ENCODE measurements around the gene PAX6.

The PAX6 gene

DNA sequence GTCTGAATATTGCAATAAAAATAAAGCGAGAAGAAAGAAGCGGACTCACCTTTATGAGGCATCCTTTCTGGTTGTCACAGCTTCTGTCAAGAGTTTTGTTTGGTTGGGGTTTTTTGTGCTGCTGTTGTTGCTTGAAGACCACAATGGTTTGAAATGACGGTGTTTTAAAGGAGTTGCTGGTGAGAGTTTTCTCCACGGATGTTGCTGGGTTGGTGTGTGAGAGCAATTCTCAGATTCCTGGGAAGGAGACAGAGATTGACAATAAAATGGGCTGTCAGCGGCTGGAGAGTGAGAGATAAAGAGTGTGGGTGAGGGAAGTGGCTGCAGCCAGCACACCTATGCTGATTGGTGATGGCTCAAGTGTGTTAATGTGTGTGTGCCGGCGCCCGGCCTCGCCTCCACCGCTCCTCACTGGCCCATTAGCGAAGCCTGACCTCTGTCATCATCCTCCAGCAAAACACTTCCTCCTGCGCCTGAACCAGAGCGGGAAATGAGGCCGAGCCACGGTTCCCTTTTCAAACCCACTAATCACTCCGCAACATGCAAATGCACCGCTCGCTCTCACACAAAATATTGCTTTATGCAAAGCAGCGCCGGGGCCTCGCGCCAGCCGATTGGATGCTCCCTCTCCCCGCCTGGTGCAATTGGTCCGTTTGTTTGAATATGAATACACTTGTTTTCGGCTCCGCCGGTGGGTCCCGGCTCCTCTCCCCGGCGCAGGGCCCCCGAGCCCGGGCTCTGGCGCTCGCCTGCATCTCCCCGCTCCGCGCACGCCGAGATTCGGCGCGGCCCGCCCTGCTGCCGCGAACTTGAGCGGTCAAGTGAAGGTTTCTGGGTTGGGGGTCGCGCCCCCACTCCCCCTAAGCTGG is at the start of gene PAX6:
Gene PAX6, minus strand, starts transcription at position 544 of the 869 bp plus-strand sequence. CDS start 4,911 bp downstream, outside the sequence.
- DNase-seq (ENCODE audit: low spot score): peak; percentile 81

GRCh38 chr11:31860391-31860790 is 49.3 kb upstream of the PAX6 start:
- DNase-seq (ENCODE audit: low spot score): no peak

DNA sequence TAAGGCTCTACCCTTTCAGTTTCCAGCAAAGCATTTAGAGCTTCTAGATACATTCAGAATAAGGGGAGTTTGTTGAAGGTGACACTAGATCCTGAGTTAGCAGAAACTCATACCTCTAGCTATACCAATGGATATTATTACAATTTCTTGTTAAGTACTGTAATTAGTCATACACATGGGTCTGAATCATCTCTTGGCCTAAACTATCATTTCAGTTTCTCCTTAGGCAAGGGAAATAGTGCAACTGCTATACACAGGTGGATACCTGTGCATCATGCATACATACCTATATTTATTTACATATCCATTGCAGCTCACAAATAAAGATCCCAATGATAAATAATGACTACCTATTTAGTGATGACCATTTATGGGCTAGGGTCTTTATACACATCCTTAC is 45.1 kb upstream of the PAX6 start:
- DNase-seq (ENCODE audit: low spot score): no peak

GRCh38 chr11:31855466-31855865 is 44.3 kb upstream of the PAX6 start:
- DNase-seq (ENCODE audit: low spot score): no peak

GRCh38 chr11:31850365-31850764 is 39.2 kb upstream of the PAX6 start:
- no peak for DNase-seq (ENCODE audit: low spot score)

DNA sequence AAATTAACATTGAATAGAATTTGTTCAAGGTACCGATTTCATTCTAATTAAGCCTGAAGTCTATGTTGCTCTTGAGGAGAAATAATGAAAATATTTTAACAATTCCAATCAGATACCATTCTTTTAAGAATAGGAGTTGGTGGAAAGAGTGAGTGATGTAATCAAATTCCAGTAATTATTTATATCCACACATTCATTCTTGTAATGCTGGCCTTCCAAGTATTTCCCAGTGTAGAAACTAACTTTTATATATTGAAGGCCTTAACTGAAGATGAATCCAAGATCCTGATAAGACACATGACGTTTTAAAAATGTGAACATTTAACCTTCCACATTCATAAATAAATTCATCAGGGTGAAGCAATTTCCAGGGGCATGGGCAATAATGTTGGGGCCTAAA is 36.6 kb upstream of the PAX6 start:
- no peak for DNase-seq (ENCODE audit: low spot score)

DNA sequence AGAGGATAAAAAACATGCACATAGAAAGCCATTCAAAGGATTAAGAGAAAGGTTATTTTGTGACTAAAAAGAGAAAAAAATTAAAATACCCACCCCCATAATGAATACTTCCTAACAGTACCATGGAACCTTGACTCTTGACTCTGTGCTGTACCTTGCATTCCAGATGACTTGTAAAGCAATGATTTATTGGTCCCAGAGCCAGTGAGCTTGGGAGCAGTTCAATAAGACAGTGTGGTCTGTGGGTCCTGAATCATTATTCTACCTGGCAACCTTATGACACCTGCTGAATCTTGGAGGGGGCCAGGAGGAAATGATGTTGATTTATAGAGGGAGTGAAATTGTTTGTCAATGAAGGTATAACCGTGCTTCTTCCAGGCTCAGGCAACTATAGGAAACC is 34.2 kb upstream of the PAX6 start:
- DNase-seq (ENCODE audit: low spot score): no peak

DNA sequence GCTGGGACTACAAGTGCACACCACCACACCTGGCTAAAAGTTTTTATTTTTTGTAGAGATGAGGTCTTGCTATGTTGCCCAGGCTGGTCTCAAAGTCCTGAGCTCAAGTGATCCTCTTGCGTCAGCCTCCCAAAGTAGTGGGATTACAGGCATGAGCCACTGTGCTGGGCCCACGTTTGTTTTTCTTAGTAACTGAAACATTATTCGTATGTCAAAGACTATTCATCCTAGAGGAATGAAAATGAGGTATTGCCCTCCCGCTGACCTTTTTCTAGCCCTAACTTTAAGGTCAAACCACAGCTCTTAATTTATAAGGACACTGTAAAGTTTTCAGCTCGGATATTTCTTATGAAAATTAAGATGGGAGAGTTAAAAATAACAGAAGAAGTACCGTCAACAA is 33.2 kb upstream of the PAX6 start:
- DNase-seq (ENCODE audit: low spot score): no peak

DNA sequence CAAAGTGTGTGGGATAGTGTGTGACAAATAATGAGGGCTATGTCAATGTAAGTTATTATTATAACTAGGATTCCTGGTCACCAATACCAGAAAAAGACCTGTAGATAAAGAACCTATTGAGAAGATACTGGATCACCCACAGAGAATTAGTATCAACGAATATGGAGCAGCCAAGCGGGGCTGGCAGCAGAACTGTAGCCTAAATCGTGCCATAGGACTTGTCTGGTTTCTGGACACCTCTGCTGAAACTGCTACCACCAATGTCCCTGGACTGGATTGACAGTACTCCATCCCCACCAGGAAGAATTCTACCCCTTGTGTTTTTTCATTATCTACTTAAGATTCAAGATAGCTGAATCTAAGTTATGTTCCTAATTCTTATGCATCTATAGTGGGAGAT is 30.3 kb upstream of the PAX6 start:
- DNase-seq (ENCODE audit: low spot score): no peak

GRCh38 chr11:31834237-31834636 is 23.1 kb upstream of the PAX6 start:
- DNase-seq (ENCODE audit: low spot score): no peak

- no peak for DNase-seq (ENCODE audit: low spot score)
These were observed 19.3 kb upstream of the PAX6 start for GRCh38 chr11:31830406-31830805.

DNA sequence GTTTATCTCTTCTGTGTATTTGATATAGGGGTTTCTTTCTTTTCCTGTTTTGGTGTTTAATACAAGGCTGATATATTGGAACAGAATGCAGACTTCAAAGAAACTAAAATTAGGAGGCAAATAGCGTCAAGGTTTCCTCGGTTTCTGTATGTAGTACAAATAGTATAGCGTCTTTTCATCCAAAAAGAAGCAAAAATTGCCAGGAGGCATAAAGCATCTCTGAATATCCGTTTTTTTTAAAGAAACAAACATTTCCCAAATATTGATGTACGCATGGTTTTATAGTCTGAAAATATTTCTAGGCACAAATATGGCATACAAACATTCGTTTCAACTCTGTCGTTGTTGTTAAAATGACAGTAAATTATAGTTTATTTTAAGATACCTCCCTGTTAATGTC is 17.1 kb upstream of the PAX6 start:
- DNase-seq (ENCODE audit: low spot score): no peak

DNA sequence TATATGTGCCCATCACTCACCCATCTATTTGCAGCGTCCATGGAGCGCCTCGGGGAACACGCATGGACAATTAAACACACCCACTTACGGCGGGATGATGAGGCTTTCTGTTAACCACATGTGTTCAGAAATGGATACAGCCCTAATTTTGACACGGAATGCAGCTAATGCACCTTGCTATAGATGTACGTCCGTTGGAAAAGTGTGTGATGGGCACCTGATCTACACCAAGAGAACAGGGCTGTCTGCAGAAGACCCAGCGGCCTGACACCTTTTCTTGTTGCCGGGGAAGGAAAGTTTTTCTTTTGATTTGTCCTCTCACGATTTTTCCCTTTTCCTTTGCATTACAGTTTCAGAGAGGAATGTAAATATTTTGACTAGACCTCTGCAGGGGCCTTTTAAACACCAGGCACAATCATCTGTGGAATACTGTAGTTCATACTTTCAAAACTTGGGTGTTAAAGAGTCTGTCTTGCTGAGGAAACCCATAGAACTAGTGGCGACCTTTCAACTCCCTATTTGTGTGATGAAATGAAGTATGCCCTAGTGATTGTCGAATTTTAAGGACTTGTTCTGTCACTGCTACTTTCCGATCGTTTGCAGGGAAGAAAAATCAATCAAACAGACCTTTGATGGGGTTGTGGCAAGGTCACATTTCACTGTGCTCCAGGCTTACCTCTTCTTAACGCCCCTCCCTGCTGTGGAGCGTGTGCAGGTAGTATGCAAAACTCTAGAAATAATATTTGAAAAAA is 16.5 kb upstream of the PAX6 start:
- DNase-seq (ENCODE audit: low spot score): no peak

GRCh38 chr11:31826536-31827438 is 15.7 kb upstream of the PAX6 start:
- DNase-seq (ENCODE audit: low spot score): no peak

- DNase-seq (ENCODE audit: low spot score): no peak
These were observed 14.8 kb upstream of the PAX6 start for GRCh38 chr11:31825838-31826484.

- DNase-seq (ENCODE audit: low spot score): no peak
These were observed 14.0 kb upstream of the PAX6 start for GRCh38 chr11:31824879-31825837.

DNA sequence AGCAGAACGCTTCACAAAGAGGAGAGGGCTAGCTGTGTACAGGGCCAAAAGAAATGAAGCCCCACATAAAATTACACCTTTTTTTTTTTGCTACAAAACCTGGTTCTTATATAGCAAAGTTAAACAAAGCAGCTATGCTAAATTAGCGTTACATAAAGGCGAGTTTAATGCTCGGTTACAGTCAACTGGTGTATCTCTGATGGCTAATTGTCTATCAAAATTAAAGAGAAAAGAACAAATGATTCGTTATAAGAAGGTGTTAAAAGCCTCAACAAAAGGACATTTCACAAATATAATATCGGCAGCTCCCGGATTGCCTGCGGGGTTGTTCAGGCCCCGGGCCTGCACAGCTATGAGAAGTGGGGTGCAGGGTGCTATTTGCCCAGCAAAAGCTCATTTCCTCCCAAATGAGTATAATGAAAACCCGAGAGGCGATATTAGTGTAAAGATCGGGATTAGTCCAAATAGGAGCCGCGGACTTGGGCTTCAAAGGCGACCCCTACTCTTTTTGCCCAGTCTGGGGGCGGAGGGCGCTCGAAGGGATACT is 13.3 kb upstream of the PAX6 start:
- DNase-seq (ENCODE audit: low spot score): no peak

- no peak for DNase-seq (ENCODE audit: low spot score)
These were observed 12.7 kb upstream of the PAX6 start for GRCh38 chr11:31823644-31824331.

GRCh38 chr11:31822927-31823643 is 12.0 kb upstream of the PAX6 start:
- DNase-seq (ENCODE audit: low spot score): no peak

Measured in pons (tissue), 1 donor.